PC-3 (cell line): ENCODE results near the gene KCNG4. TPM values are rescaled to one million over a fixed set of nuclear protein-coding genes. Genes with fewer than 3 reads are reported as not detected.

Experiments used
- ATAC-seq: fragments of 200-7000 bp; cut with Tn5 transposase; 2 replicates; pipeline ENCODE4 v1.9.1; 2020; ENCODE audit warnings: mild to moderate bottlenecking, moderate library complexity
- BruUV-seq: library from RNA; stranded (reverse); fragments of 400-500 nt; replicated peaks from 2 replicates; lab custom pipeline; 2021; lab: Mats Ljungman, UMichigan
- CTCF ChIA-PET: fragments of 300-600 bp; sonication (Branson Sonifier 250); formaldehyde crosslinking; loops from one replicate; lab custom pipeline; 2022; ENCODE audit warnings: antibody characterized with exemption; lab: Charles Lee
- POLR2A ChIA-PET: fragments of 300-600 bp; sonication (Branson Sonifier 250); formaldehyde crosslinking; loops from one replicate; lab custom pipeline; 2022; ENCODE audit warnings: antibody characterized with exemption; ENCODE audit not compliant: unreplicated experiment; lab: Charles Lee
- DNase-seq: peaks from one replicate; pipeline ENCODE4 v3.0.0-alpha.2; 2015
- H2AFZ ChIP-seq: fragments of 300-600 bp; sonication (generic); 2 replicates; pipeline ENCODE4 v1.6.0; 2016; ENCODE audit warnings: antibody characterized with exemption, low read length
- H3F3A ChIP-seq: fragments of 300-600 bp; sonication (generic); one replicate; pipeline ENCODE4 v1.6.0; 2017; ENCODE audit warnings: antibody characterized with exemption, low read length, control low read depth, mild to moderate bottlenecking; ENCODE audit not compliant: unreplicated experiment
- H3K27ac ChIP-seq: fragments of 300-600 bp; sonication (generic); 2 replicates; pipeline ENCODE4 v1.5.1; 2016; ENCODE audit warnings: mild to moderate bottlenecking, low read length
- H3K27me3 ChIP-seq: fragments of 300-600 bp; sonication (generic); 2 replicates; pipeline ENCODE4 v1.6.1; 2016; ENCODE audit warnings: low read length, mixed read lengths
- H3K36me3 ChIP-seq: fragments of 300-600 bp; sonication (generic); 2 replicates; pipeline ENCODE4 v1.6.1; 2016; ENCODE audit warnings: low read depth, mixed run types, low read length, mixed read lengths
- H3K4me1 ChIP-seq: fragments of 300-600 bp; sonication (generic); 2 replicates; pipeline ENCODE4 v1.5.1; 2016; ENCODE audit warnings: low read length; ENCODE audit not compliant: insufficient read depth
- H3K4me2 ChIP-seq: fragments of 300-600 bp; sonication (generic); 2 replicates; pipeline ENCODE4 v1.6.0; 2016; ENCODE audit warnings: low read length
- H3K4me3 ChIP-seq: fragments of 300-600 bp; sonication (generic); 2 replicates; pipeline ENCODE4 v1.5.1; 2016; ENCODE audit warnings: mild to moderate bottlenecking, low read length, mixed read lengths
- H3K79me2 ChIP-seq: fragments of 300-600 bp; sonication (generic); 2 replicates; pipeline ENCODE4 v1.6.1; 2017; ENCODE audit warnings: low read length, mixed read lengths
- H3K9ac ChIP-seq: fragments of 300-600 bp; sonication (generic); 2 replicates; pipeline ENCODE4 v1.6.0; 2016; ENCODE audit warnings: mild to moderate bottlenecking, low read length
- H3K9me2 ChIP-seq: fragments of 300-600 bp; sonication (generic); replicated peaks from 2 replicates; pipeline ENCODE4 v1.6.1; 2016; ENCODE audit warnings: mixed run types, low read length, mixed read lengths
- H3K9me3 ChIP-seq: fragments of 300-600 bp; sonication (generic); 2 replicates; pipeline ENCODE4 v1.6.1; 2016; ENCODE audit warnings: low read length, mixed read lengths
- H4K20me1 ChIP-seq: fragments of 300-600 bp; sonication (generic); 2 replicates; pipeline ENCODE4 v1.6.1; 2016; ENCODE audit warnings: low read length, mixed read lengths
- CTCF ChIP-seq: fragments of 300-600 bp; sonication (generic); conservative IDR thresholded peaks from 2 replicates; pipeline ENCODE4 v1.5.1; 2017; ENCODE audit warnings: antibody characterized with exemption, low read depth, mild to moderate bottlenecking, low read length
- EZH2 ChIP-seq: fragments of 300-600 bp; sonication (generic); IDR thresholded peaks from one replicate; pipeline ENCODE4 v1.6.1; 2017; ENCODE audit warnings: antibody characterized with exemption, mild to moderate bottlenecking, low read length; ENCODE audit not compliant: unreplicated experiment
- EZH2phosphoT487 ChIP-seq: fragments of 300-600 bp; sonication (generic); IDR thresholded peaks from 2 replicates; pipeline ENCODE4 v1.6.1; 2018; ENCODE audit warnings: mild to moderate bottlenecking, antibody characterized with exemption, low read length, borderline replicate concordance
- intact Hi-C: fragments of 100-400 bp; cut with micrococcal nuclease; formaldehyde crosslinking; loops from 2 replicates; pipeline ENCODE4 v1.9.0; 2023
- total RNA-seq: library from RNA; depleted of rRNA; stranded (reverse); fragments of >200 nt; gene quantifications from 2 replicates; pipeline ENCODE4 v1.2.3, GENCODE V29; 2014; rRNA removed

The KCNG4 gene
- total RNA-seq, 1 experiment from 2014 or later: 0.04 TPM

DNA sequence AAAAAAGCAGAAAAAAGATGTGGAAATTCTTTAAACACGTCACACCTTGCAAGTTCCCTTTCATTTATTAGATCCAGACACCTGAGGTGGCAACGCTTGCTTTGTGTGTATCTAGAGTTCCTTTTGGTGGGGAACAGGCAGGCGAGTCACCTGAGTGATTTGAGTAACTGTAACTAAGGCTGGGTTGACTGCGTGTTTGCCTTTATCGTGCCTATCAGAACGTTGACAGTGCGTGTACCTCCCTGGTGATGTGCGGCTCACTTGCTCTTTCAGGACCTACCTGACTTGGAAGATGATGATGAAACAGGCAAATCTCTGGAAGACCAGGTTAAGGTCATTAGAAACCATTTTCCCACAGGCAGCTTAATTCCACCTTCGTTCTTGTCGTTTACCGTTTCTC is 65.4 kb downstream of the KCNG4 start:
- Histone ChIP-seq H3K27ac (no peak overlapping the region), H2AFZ (no peak overlapping the region), H4K20me1 (no peaks in the 10 kb centered on the region), H3F3A (no peaks in the 10 kb centered on the region), H3K9ac (no peak overlapping the region), H3K4me1 (peaks cover 20% of the 10 kb centered on the region), H3K27me3 (no peaks in the 10 kb centered on the region), H3K9me3 (no peaks in the 10 kb centered on the region), H3K36me3 (no peaks in the 10 kb centered on the region), H3K4me3 (no peak overlapping the region), H3K79me2 (no peaks in the 10 kb centered on the region), H3K9me2 (no peaks in the 10 kb centered on the region), H3K4me2 (no peak overlapping the region)
- DNase-seq: no peak
- CTCF ChIA-PET: no interaction called here
- no peak for ATAC-seq
- TF ChIP-seq EZH2phosphoT487 (no peak), CTCF (no peak), EZH2 (no peak)
- intact Hi-C loops: no loop called here
- POLR2A ChIA-PET: no interaction called here
- no TSS peak for BruUV-seq

GRCh38 chr16:84169765-84170310 is 70.0 kb downstream of the KCNG4 start:
- BruUV-seq: no TSS peak
- intact Hi-C loops: no loop called here
- no peak for TF ChIP-seq EZH2phosphoT487
- no peak for TF ChIP-seq CTCF
- TF ChIP-seq EZH2: no peak
- no peak overlapping the region for H2AFZ ChIP-seq
- DNase-seq (no peak), ATAC-seq (no peak)
- H4K20me1 ChIP-seq: no peaks in the 10 kb centered on the region
- H3K9me2 ChIP-seq: no peaks in the 10 kb centered on the region
- POLR2A ChIA-PET: interaction anchor here (0.5 kb wide), 1 partner anchor 1575 kb away, joined by 3 read pairs; no protein-coding TSS in a partner anchor
- peaks cover 9% of the 10 kb centered on the region for H3K27me3 ChIP-seq
- H3K4me3 ChIP-seq: no peak overlapping the region
- no peak overlapping the region for H3K9ac ChIP-seq
- no peaks in the 10 kb centered on the region for H3K9me3 ChIP-seq
- no peaks in the 10 kb centered on the region for H3K4me1 ChIP-seq
- H3K79me2 ChIP-seq: no peaks in the 10 kb centered on the region
- no peak overlapping the region for H3K4me2 ChIP-seq
- no peak overlapping the region for H3K27ac ChIP-seq
- CTCF ChIA-PET: no interaction called here
- H3K36me3 ChIP-seq: no peaks in the 10 kb centered on the region
- H3F3A ChIP-seq: no peaks in the 10 kb centered on the region

Other genes starting within 250 kb of the KCNG4 start
- gene SLC38A8, start 197.2 kb downstream of the KCNG4 start, total RNA-seq: not detected in 2 replicates
- gene MBTPS1, start 123.1 kb downstream of the KCNG4 start, total RNA-seq: 56.1 and 56.6 TPM in 2 replicates
- 9.7 and 13.3 TPM in 2 replicates for gene HSDL1, start 94.8 kb downstream of the KCNG4 start, total RNA-seq
- gene DNAAF1, start 94.7 kb downstream of the KCNG4 start, total RNA-seq: not detected in 2 replicates
- 21.8 and 28.0 TPM in 2 replicates for gene TAF1C, start 53.0 kb downstream of the KCNG4 start, total RNA-seq
- gene ADAD2, start 48.9 kb downstream of the KCNG4 start, total RNA-seq: not detected in 2 replicates
- 0.15 TPM in 1 of 2 replicates, not detected in the other for gene WFDC1, start 54.9 kb upstream of the KCNG4 start, total RNA-seq
- gene ATP2C2, start 128.5 kb upstream of the KCNG4 start, total RNA-seq: 26.0 and 40.5 TPM in 2 replicates